Measurements from ENCODE around the gene TRPV3. TPM values are rescaled to one million over a fixed set of nuclear protein-coding genes. Genes with fewer than 3 reads are reported as not detected.
A peak's percentile ranks its signal among the peaks of the same experiment; 100 is the strongest.
"Not testable (repeated sequence)": the region's sequence is repeated elsewhere in the genome, so short reads cannot be mapped to it uniquely, and the experiment has no call there.

The TRPV3 gene
- total RNA-seq, 1 donor from 2014 or later = 0.26 TPM

DNA sequence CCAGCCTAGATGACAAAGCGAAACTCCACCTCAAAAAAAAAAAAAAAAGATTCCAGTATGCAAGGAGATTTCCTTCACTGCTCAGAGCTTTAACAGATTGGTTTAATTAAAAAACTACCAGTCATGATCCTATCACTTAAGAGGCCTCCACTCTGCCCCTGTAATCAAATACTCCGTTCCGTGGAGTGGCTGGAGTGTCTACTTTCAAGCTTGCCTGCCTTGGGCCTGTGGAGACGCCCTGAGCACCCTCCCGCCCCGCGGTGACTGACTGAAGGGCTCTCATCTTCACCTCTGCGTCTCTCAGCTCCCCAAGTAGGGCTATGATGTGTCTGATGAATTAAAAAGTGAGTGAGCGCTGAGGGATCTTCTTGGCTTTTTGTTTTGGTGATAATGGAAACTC is 25.3 kb upstream of the TRPV3 start:
- no peak for TF ChIP-seq CTCF (IDR thresholded peaks at IDR 0.05)
- peak; percentile 73 for DNase-seq
- intact Hi-C loops (cut with DNase I) = no loop called here
- H3K9me3 ChIP-seq = no peaks in the 10 kb centered on the region
- ATAC-seq = peak; percentile 83
- H3K27ac ChIP-seq = no peak overlapping the region
- H3K4me3 ChIP-seq = no peak overlapping the region
- H3K36me3 ChIP-seq = peaks cover 12% of the 10 kb centered on the region
- H3K27me3 ChIP-seq = no peaks in the 10 kb centered on the region
- H3K4me1 ChIP-seq = no peaks in the 10 kb centered on the region

DNA sequence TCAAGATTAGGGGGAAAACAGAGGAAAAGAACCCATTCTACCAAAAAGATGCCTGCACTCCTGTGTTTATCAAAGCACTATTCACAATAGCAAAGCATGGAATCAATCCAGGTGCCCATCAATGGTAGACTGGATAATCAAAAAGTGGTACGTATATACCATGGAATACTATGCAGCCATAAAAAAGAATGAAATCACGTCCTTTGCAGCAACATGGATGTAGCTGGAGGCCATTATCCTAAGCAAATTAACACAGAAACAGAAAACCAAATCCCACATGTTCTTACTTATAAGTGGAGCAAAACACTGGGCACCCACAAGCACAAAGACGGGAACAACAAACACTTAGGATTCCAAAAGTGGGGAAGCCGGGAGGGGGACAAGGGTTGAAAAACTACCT is 21.1 kb upstream of the TRPV3 start:
- intact Hi-C loops (cut with DNase I); H3K9me3 ChIP-seq; H3K4me1 ChIP-seq; H3K4me3 ChIP-seq; H3K27me3 ChIP-seq; ATAC-seq; H3K27ac ChIP-seq; DNase-seq; H3K36me3 ChIP-seq: not testable (repeated sequence)

- intact Hi-C loops (cut with DNase I) = no loop called here
- DNase-seq (peak; percentile 56), ATAC-seq (no peak)
- peaks cover 2% of the 10 kb centered on the region for H3K36me3 ChIP-seq
- H3K4me1 ChIP-seq = no peaks in the 10 kb centered on the region
- H3K27ac ChIP-seq = no peak overlapping the region
- H3K27me3 ChIP-seq = no peaks in the 10 kb centered on the region
- TF ChIP-seq CTCF (IDR thresholded peaks at IDR 0.05) = no peak
- no peak overlapping the region for H3K4me3 ChIP-seq
- no peaks in the 10 kb centered on the region for H3K9me3 ChIP-seq
Measured at GRCh38 chr17:3576970-3577369, 19.4 kb upstream of the TRPV3 start.

- Histone ChIP-seq H3K4me1 (no peaks in the 10 kb centered on the region), H3K27me3 (no peaks in the 10 kb centered on the region), H3K4me3 (no peak overlapping the region), H3K9me3 (no peaks in the 10 kb centered on the region), H3K36me3 (peaks cover 8% of the 10 kb centered on the region), H3K27ac (no peak overlapping the region)
- ATAC-seq (no peak), DNase-seq (no peak)
- intact Hi-C loops (cut with DNase I) = no loop called here
- no peak for TF ChIP-seq CTCF (IDR thresholded peaks at IDR 0.05)
Measured at GRCh38 chr17:3575511-3575910, 17.9 kb upstream of the TRPV3 start.

DNA sequence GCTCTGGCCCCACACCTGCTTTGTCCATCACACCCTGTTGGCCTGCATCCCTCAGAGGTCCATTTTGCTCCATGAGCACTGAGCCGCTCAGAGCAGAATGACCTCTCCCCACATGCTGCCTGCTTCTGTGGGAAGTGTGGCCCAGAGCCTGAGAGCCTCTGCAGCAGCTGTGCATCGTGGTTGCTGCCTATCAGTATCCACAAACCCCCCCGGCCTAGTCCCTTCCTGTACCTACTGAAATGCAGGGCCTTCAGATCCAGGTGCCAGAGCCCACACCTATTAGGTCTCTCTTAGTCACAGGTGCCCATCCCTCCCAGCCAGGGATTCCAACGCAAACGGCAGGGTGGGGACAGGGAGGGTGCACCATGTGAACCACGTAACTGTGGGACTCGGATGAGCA is 16.6 kb upstream of the TRPV3 start:
- Histone ChIP-seq H3K9me3 (no peaks in the 10 kb centered on the region), H3K27me3 (no peaks in the 10 kb centered on the region), H3K27ac (no peak overlapping the region), H3K4me3 (no peak overlapping the region), H3K36me3 (peaks cover 8% of the 10 kb centered on the region), H3K4me1 (no peaks in the 10 kb centered on the region)
- DNase-seq (no peak), ATAC-seq (no peak)
- intact Hi-C loops (cut with DNase I) = no loop called here
- no peak for TF ChIP-seq CTCF (IDR thresholded peaks at IDR 0.05)

GRCh38 chr17:3573246-3574100 is 15.9 kb upstream of the TRPV3 start:
- ATAC-seq (no peak), DNase-seq (no peak)
- peaks cover 8% of the 10 kb centered on the region for H3K36me3 ChIP-seq

More at GRCh38 chr17:3573246-3574100, 15.9 kb upstream of the TRPV3 start:
- TF ChIP-seq CTCF (IDR thresholded peaks at IDR 0.05) = no peak
- H3K27ac ChIP-seq = no peak overlapping the region
- no peaks in the 10 kb centered on the region for H3K9me3 ChIP-seq
- no peaks in the 10 kb centered on the region for H3K4me1 ChIP-seq
- H3K27me3 ChIP-seq = no peaks in the 10 kb centered on the region
- no peak overlapping the region for H3K4me3 ChIP-seq
- intact Hi-C loops (cut with DNase I) = no loop called here

Measured in upper lobe of right lung (tissue), 1 donor.